Left lung (tissue), 10 donors: ENCODE measurements around the gene DHRSX. TPM values are rescaled to one million over a fixed set of nuclear protein-coding genes. Genes with fewer than 3 reads are reported as not detected.

ENCODE experiments used
- ATAC-seq: fragments of 200-7000 bp; cut with Tn5 transposase; one replicate; pipeline ENCODE4 v1.9.1; 2020; ENCODE audit warnings: moderate library complexity
- DNase-seq, 4 donors: peaks; one replicate each; pipeline ENCODE4 v3.0.0-alpha.2; 2013 to 2020
- H3K27ac ChIP-seq, 2 donors: fragments of 200-600 bp; sonication (generic) in 1 of 2; one replicate each; pipeline versions ENCODE4 v1.5.0 to v1.8.0; 2020 to 2021
- H3K27me3 ChIP-seq, 2 donors: fragments of 200-600 bp; sonication (generic) in 1 of 2; one replicate each; pipeline versions ENCODE4 v1.5.0 to v1.8.0; 2020 to 2021
- H3K36me3 ChIP-seq, 2 donors: fragments of 200-600 bp; sonication (generic) in 1 of 2; one replicate each; pipeline versions ENCODE4 v1.5.0 to v1.8.0; 2020 to 2021
- H3K4me1 ChIP-seq, 2 donors: fragments of 200-600 bp; one replicate each; pipeline ENCODE4 v1.8.0; 2021
- H3K4me3 ChIP-seq, 2 donors: fragments of 200-600 bp; sonication (generic) in 1 of 2; one replicate each; pipeline versions ENCODE4 v1.5.0 to v1.8.0; 2020 to 2021; ENCODE audit warnings: mild to moderate bottlenecking in 1 of 2
- H3K9me3 ChIP-seq, 2 donors: fragments of 200-600 bp; sonication (generic) in 1 of 2; one replicate each; pipeline versions ENCODE4 v1.5.0 to v1.8.0; 2020 to 2021
- CTCF ChIP-seq, 2 donors: fragments of 200-600 bp; sonication (generic) in 1 of 2; IDR thresholded peaks; one replicate each; pipeline versions ENCODE4 v1.5.0 to v1.8.0; 2021; ENCODE audit warnings: antibody characterized with exemption in 2 of 2
- intact Hi-C, 2 donors: fragments of 100-400 bp; cut with DNase I; formaldehyde crosslinking; loops; one replicate each; pipeline versions ENCODE4 v1.11.2 to v1.14.2; 2022
- polyA plus RNA-seq, 6 donors: library from polyadenylated mRNA; unstranded; fragments of 120-200 nt; gene quantifications; one replicate each; pipeline ENCODE4 v1.2.1, GENCODE V29; 2013; ENCODE audit not compliant: insufficient read length in 6 of 6
- total RNA-seq, 2 donors: library from RNA; stranded (reverse); fragmentation: NEBNext Ultra II Directional; extraction: Animal tissue kit (Norgen Biotek cat#: 25700); gene quantifications; one replicate each; pipeline ENCODE4 v1.2.1, GENCODE V29; 2021
- donor health status: DM: no; HTN: yes; CAD: no.
- donor health status: DM: no; HTN: no; CAD: no.

Gene DHRSX
- total and polyA plus RNA-seq, 8 donors = 20.2 to 31.5 (median 26.8) TPM

- TF ChIP-seq CTCF (IDR thresholded peaks at IDR 0.05) = no peak
- ATAC-seq = no peak
- Histone ChIP-seq H3K9me3 (peaks cover 0 to 13% of the 10 kb centered on the region in 2 donors), H3K4me1 (no peaks in the 10 kb centered on the region), H3K27ac (no peak overlapping the region), H3K4me3 (no peak overlapping the region), H3K36me3 (no peaks in the 10 kb centered on the region), H3K27me3 (no peaks in the 10 kb centered on the region)
- DNase-seq = no peak
- intact Hi-C loops = no loop called here
Observed at GRCh38 chrX:2192584-2193272, 308.0 kb downstream of the DHRSX start.

- Histone ChIP-seq H3K4me1 (no peaks in the 10 kb centered on the region), H3K36me3 (no peaks in the 10 kb centered on the region), H3K9me3 (peaks cover 0 to 32% of the 10 kb centered on the region in 2 donors), H3K27ac (no peak overlapping the region), H3K4me3 (no peak overlapping the region), H3K27me3 (no peaks in the 10 kb centered on the region)
- no peak for ATAC-seq
- intact Hi-C loops = no loop called here
- TF ChIP-seq CTCF (IDR thresholded peaks at IDR 0.05) = no peak
- DNase-seq = no peak
Observed at GRCh38 chrX:2188840-2189239, 311.9 kb downstream of the DHRSX start.

GRCh38 chrX:2188330-2188792 is 312.4 kb downstream of the DHRSX start:
- Histone ChIP-seq H3K9me3 (peaks cover 0 to 32% of the 10 kb centered on the region in 2 donors), H3K36me3 (no peaks in the 10 kb centered on the region), H3K4me1 (no peaks in the 10 kb centered on the region), H3K4me3 (no peak overlapping the region), H3K27me3 (no peaks in the 10 kb centered on the region), H3K27ac (no peak overlapping the region)
- intact Hi-C loops = no loop called here
- TF ChIP-seq CTCF (IDR thresholded peaks at IDR 0.05) = no peak
- DNase-seq = no peak
- no peak for ATAC-seq

GRCh38 chrX:2187352-2188115 is 313.2 kb downstream of the DHRSX start:
- Histone ChIP-seq H3K4me1 (no peaks in the 10 kb centered on the region), H3K27ac (no peak overlapping the region), H3K4me3 (no peak overlapping the region), H3K9me3 (peaks cover 0 to 32% of the 10 kb centered on the region in 2 donors), H3K36me3 (no peaks in the 10 kb centered on the region), H3K27me3 (no peaks in the 10 kb centered on the region)
- intact Hi-C loops = no loop called here
- no peak for TF ChIP-seq CTCF (IDR thresholded peaks at IDR 0.05)
- ATAC-seq (no peak), DNase-seq (no peak)

- Histone ChIP-seq H3K4me3 (no peak overlapping the region), H3K36me3 (no peaks in the 10 kb centered on the region), H3K9me3 (peaks cover 0 to 27% of the 10 kb centered on the region in 2 donors), H3K27ac (no peak overlapping the region), H3K27me3 (no peaks in the 10 kb centered on the region), H3K4me1 (no peaks in the 10 kb centered on the region)
- TF ChIP-seq CTCF (IDR thresholded peaks at IDR 0.05) = no peak
- ATAC-seq (no peak), DNase-seq (no peak)
- intact Hi-C loops = no loop called here
Observed at GRCh38 chrX:2185341-2186082, 315.3 kb downstream of the DHRSX start.
